Erythroblast (primary cell): ENCODE results near the gene COBLL1.

Experiments
- GATA1 ChIP-seq: IDR thresholded peaks from 2 replicates; pipeline ENCODE4 v1.6.1; 2011; ENCODE audit warnings: low read depth, mild to moderate bottlenecking, control low read depth, low read length, moderate library complexity
- POLR2A ChIP-seq: IDR thresholded peaks from 2 replicates; pipeline ENCODE4 v1.6.1; 2011; ENCODE audit warnings: mild to moderate bottlenecking, low read length

DNA sequence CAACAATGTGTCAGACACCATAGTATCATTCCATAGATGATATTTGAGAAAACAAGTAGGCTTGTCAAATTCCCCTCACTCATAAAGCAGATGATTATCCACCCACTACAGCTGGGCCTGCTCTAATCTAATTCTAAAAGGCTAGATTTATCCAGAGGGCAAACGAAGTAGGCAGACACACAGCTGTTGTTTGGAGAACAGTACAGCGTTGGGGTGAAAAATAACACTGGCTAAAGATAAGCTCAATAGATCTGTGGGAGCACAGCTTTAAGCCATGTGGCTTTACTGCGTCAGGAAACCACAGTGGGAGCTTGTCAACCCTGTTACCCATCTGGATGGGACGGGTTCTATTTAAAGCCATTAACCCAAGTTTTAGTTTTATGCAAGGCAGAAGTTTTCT lies 48.9 kb upstream of the COBLL1 start:
- no peak for TF ChIP-seq POLR2A
- TF ChIP-seq GATA1 = no peak
